H1 (cell line): Measurements from ENCODE around the gene ATP13A3. TPM values are rescaled to one million over a fixed set of nuclear protein-coding genes. Genes with fewer than 3 reads are reported as not detected.

Experiments used
- ASH2L ChIP-seq: fragments of 200-600, 300-600 bp; sonication (generic); IDR thresholded peaks from one replicate; pipeline ENCODE4 v1.7.1; 2017; ENCODE audit warnings: low read length
- CREB1 ChIP-seq: IDR thresholded peaks from 2 replicates; pipeline ENCODE4 v1.6.1; 2012; ENCODE audit warnings: inconsistent platforms
- EP300 ChIP-seq, 2 experiments: IDR thresholded peaks; 1 replicate in 1 of 2; 2 replicates in 1 of 2; pipeline ENCODE4 v1.6.1; 2011 to 2012; ENCODE audit warnings: low read depth in 2 of 2, low read length in 2 of 2, mild to moderate bottlenecking in 2 of 2, borderline replicate concordance in 1 of 2, inconsistent platforms in 1 of 2, moderate library complexity in 1 of 2
- NRF1 ChIP-seq: IDR thresholded peaks from 2 replicates; pipeline ENCODE4 v1.6.1; 2011; ENCODE audit warnings: mild to moderate bottlenecking, low read depth, low read length, improper control_type of control experiment
- TCF12 ChIP-seq: IDR thresholded peaks from 2 replicates; pipeline ENCODE4 v1.6.1; 2011; ENCODE audit warnings: low read depth, mild to moderate bottlenecking, low read length
- polyA plus RNA-seq, 7 experiments: library from polyadenylated mRNA; depleted of rRNA in 3 of 7; stranded (reverse) in 5 of 7; unstranded in 2 of 7; fragments of >200 nt in 5 of 7; fragments of 200-250 nt in 2 of 7; gene quantifications; 1 replicate in 5 of 7; 2 replicates in 1 of 7; 4 replicates in 1 of 7; pipeline versions ENCODE4 v1.2.1 to v1.2.3, GENCODE V29; 2011 to 2013; ENCODE audit warnings: missing spikeins in 2 of 7, mixed read lengths in 2 of 7
- total RNA-seq: library from RNA; stranded (reverse); fragmentation: NEBNext Ultra II Directional; extraction: Animal tissue kit (Norgen Biotek cat#: 25700); gene quantifications from 2 replicates; pipeline ENCODE4 v1.2.1, GENCODE V29; 2021

Gene ATP13A3
- total and polyA plus RNA-seq, 2 of the 8 experiments (the other 6 are each of a cell fraction or from before 2014, with no cell fraction given) = 18.6 to 92.2 TPM

DNA sequence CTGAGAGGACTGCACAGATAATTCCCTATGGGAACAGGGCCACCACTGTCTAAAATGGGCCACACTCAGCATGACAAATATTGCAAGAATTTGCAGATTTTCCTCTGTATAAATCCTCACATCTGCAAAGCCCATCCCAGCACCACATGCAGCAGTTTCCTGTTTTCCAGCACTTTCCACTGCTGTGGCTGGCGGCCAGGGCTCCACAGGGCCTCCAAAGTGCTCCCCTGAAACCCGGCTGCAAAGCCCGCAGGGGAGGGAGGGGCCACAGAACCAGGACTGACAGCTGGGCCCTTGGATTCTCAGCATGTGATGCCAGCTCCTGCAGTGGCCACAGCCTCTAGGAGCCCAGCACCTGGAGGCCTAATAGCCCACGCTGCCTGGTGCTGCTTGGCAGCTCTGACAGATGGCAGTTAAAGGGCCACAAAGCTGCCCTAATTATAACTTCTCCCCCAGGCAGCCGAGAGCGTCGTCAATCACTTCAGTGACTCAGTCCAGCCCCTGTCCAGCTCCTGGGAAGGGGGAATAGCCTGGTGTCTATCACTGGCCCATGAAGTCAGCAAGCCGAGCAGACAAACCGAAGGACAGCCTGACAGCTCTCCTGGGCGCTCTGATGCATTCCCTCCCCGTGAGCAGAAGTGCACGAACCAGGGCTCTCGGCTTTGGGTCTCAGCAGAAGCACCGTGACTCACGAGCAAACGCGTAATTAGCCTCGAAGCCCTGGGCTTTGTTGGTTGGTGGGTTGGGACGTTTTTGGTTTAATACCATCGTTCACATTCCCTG, 122.0 kb downstream of the ATP13A3 start (continued):
- TF ChIP-seq EP300 (IDR thresholded peaks at IDR 0.05; ENCODE audit: borderline replicate concordance in 1 of 2, low read depth in 2 of 2, low read length in 2 of 2) = no peak
- no peak for TF ChIP-seq NRF1
- no peak for TF ChIP-seq ASH2L
- no peak for TF ChIP-seq TCF12
- TF ChIP-seq CREB1 = no peak
- TF ChIP-seq, all 59 proteins: peak for 0
